HepG2 (cell line): ENCODE data around the gene WDR83. TPM values are rescaled to one million over a fixed set of nuclear protein-coding genes. Genes with fewer than 3 reads are reported as not detected.

Experiments used
- ATAC-seq: fragments of 200-7000 bp; cut with Tn5 transposase; 3 replicates; pipeline ENCODE4 v1.9.1; 2020; ENCODE audit warnings: mild to moderate bottlenecking, moderate library complexity
- BruUV-seq: library from RNA; stranded (reverse); fragments of 400-500 nt; replicated peaks from 2 replicates; lab custom pipeline; 2021; lab: Mats Ljungman, UMichigan
- CTCF ChIA-PET: fragments of 300-600 bp; formaldehyde crosslinking; extraction: SDS; loops from one replicate; lab custom pipeline; 2021; ENCODE audit warnings: low total read pairs, inconsistent platforms, low intra/inter-chr PET ratio; lab: Yijun Ruan, JAX
- POLR2A ChIA-PET: fragments of 350-600 bp; sonication (Branson Sonifier 250); formaldehyde crosslinking; loops from one replicate; lab custom pipeline; 2020; ENCODE audit warnings: antibody characterized with exemption, inconsistent platforms; lab: Yijun Ruan, JAX
- DNase-seq: peaks from one replicate; pipeline ENCODE4 v3.0.0-alpha.2; 2015; ENCODE audit warnings: low spot score
- FAIRE-seq: peaks from 3 replicates; lab custom pipeline; 2011; peaks lifted over from hg19 to GRCh38; lab: Jason Lieb, UNC
- H2AFZ ChIP-seq: one replicate; pipeline ENCODE4 v1.6.1; 2011; ENCODE audit warnings: low read length, inconsistent platforms
- H3K27ac ChIP-seq: fragments of 300-600 bp; 3 replicates; pipeline ENCODE4 v1.8.0; 2011; ENCODE audit warnings: mixed run types, mild to moderate bottlenecking, mixed read lengths, low read length, inconsistent platforms; ENCODE audit not compliant: insufficient read depth; ENCODE audit errors: extremely low read length
- H3K27me3 ChIP-seq, 2 experiments: fragments of 200-600 bp in 1 of 2; 2 replicates in 1 of 2; 3 replicates in 1 of 2; pipeline versions ENCODE4 v1.6.0 to v1.8.0; 2011; ENCODE audit warnings: low read length in 2 of 2, mild to moderate bottlenecking in 2 of 2, moderate library complexity in 2 of 2, inconsistent platforms in 1 of 2; ENCODE audit not compliant: insufficient read depth in 2 of 2, control insufficient read depth in 1 of 2
- H3K36me3 ChIP-seq, 2 experiments: fragments of 200-600 bp in 1 of 2; replicated peaks in 1 of 2; 2 replicates in 1 of 2; 3 replicates in 1 of 2; pipeline versions ENCODE4 v1.5.1 to v1.8.0; 2011; ENCODE audit warnings: low read length in 2 of 2, inconsistent platforms in 1 of 2; ENCODE audit not compliant: insufficient read depth in 2 of 2, control insufficient read depth in 1 of 2
- H3K4me1 ChIP-seq: 2 replicates; pipeline ENCODE4 v1.5.1; 2012; ENCODE audit warnings: low read length, inconsistent platforms; ENCODE audit not compliant: insufficient read depth
- H3K4me2 ChIP-seq: 2 replicates; pipeline ENCODE4 v1.6.0; 2011; ENCODE audit warnings: low read depth, low read length, inconsistent platforms
- H3K4me3 ChIP-seq, 3 experiments: fragments of 200-600 bp in 1 of 3; sonication (generic), shearing (Covaris generic) in 1 of 3; replicated peaks in 1 of 3; 2 replicates each; pipeline ENCODE4 v1.5.1; 2011 to 2016; ENCODE audit warnings: low read length in 3 of 3, inconsistent platforms in 2 of 3, low read depth in 2 of 3, mild to moderate bottlenecking in 2 of 3, control low read depth in 1 of 3, mixed read lengths in 1 of 3; ENCODE audit not compliant: insufficient read depth in 1 of 3
- H3K79me2 ChIP-seq: one replicate; pipeline ENCODE4 v1.6.1; 2011; ENCODE audit warnings: low read length, inconsistent platforms; ENCODE audit not compliant: insufficient read depth
- H3K9ac ChIP-seq: 2 replicates; pipeline ENCODE4 v1.6.0; 2011; ENCODE audit warnings: mild to moderate bottlenecking, low read depth, low read length, inconsistent platforms; ENCODE audit not compliant: insufficient read depth
- H3K9me3 ChIP-seq: 2 replicates; pipeline ENCODE4 v1.5.1; 2012; ENCODE audit warnings: mild to moderate bottlenecking, low read length
- H4K20me1 ChIP-seq: 2 replicates; pipeline ENCODE4 v1.6.0; 2011; ENCODE audit warnings: inconsistent platforms, mild to moderate bottlenecking, low read length, moderate library complexity; ENCODE audit not compliant: insufficient read depth
- GATA4 ChIP-seq: sonication (generic); IDR thresholded peaks from 2 replicates; pipeline ENCODE4 v1.6.1; 2016; ENCODE audit warnings: antibody characterized with exemption, low read depth, borderline replicate concordance
- LCORL ChIP-seq, 2 experiments: fragments of 450-650 bp in 1 of 2; sonication (generic) in 1 of 2; formaldehyde crosslinking in 1 of 2; IDR thresholded peaks; 2 replicates each; pipeline versions ENCODE4 v1.5.0 to v1.6.1; 2017 to 2020; ENCODE audit warnings: antibody characterized with exemption in 1 of 2, missing genetic modification reagents in 1 of 2
- POLR2AphosphoS5 ChIP-seq: IDR thresholded peaks from 2 replicates; pipeline ENCODE4 v1.6.1; 2012; ENCODE audit warnings: low read depth, low read length
- RBM22 ChIP-seq: fragments of 200-400 bp; formaldehyde crosslinking; optimal IDR thresholded peaks from 2 replicates; pipeline ENCODE3; 2017; ENCODE audit warnings: mild to moderate bottlenecking, low read length, moderate library complexity
- SRF ChIP-seq: IDR thresholded peaks from 2 replicates; pipeline ENCODE4 v1.6.1; 2011; ENCODE audit warnings: mild to moderate bottlenecking, low read depth, low read length, moderate library complexity
- ZFP62 ChIP-seq: sonication (generic); formaldehyde crosslinking; IDR thresholded peaks from 2 replicates; pipeline ENCODE4 v1.4.0; 2020; ENCODE audit warnings: missing genetic modification reagents
- ZFX ChIP-seq: sonication (generic); formaldehyde crosslinking; IDR thresholded peaks from 2 replicates; pipeline ENCODE4 v1.4.0; 2020; ENCODE audit warnings: mild to moderate bottlenecking, low read depth, missing genetic modification reagents, moderate library complexity
- ZNF296 ChIP-seq: sonication (generic); formaldehyde crosslinking; conservative IDR thresholded peaks from 2 replicates; pipeline ENCODE4 v1.5.0; 2020; ENCODE audit warnings: mild to moderate bottlenecking, missing genetic modification reagents
- ZNF317 ChIP-seq: sonication (generic); formaldehyde crosslinking; IDR thresholded peaks from 2 replicates; pipeline ENCODE4 v1.5.0; 2020; ENCODE audit warnings: mild to moderate bottlenecking, missing genetic modification reagents
- ZNF646 ChIP-seq: sonication (generic); formaldehyde crosslinking; IDR thresholded peaks from 2 replicates; pipeline ENCODE4 v1.9.0; 2021; ENCODE audit warnings: mild to moderate bottlenecking, missing genetic modification reagents
- ZSCAN21 ChIP-seq: sonication (generic); formaldehyde crosslinking; IDR thresholded peaks from 2 replicates; pipeline ENCODE4 v1.8.0; 2022; ENCODE audit warnings: mild to moderate bottlenecking, missing genetic modification reagents, moderate library complexity, borderline replicate concordance
- WGBS: methylation state at CpG from one replicate; pipeline ENCODE4 v1.1.6; 2017; ENCODE audit warnings: low lambda C conversion rate; 5-methylcytosine and 5-hydroxymethylcytosine counted together
- in situ Hi-C: cut with HindIII; loops from 2 replicates; pipeline ENCODE4 v1.10.0; 2017; ENCODE audit warnings: low pct_unique_long_range_greater_than_20kb; ENCODE audit not compliant: extremely low pct_ligation_motif_present
- intact Hi-C: fragments of 100-400 bp; cut with micrococcal nuclease; formaldehyde crosslinking; loops from one replicate; pipeline ENCODE4 v1.10.0; 2022; ENCODE audit not compliant: unreplicated experiment
- polyA plus RNA-seq, 8 experiments: library from polyadenylated mRNA; depleted of rRNA in 3 of 8; stranded (reverse) in 7 of 8; unstranded in 1 of 8; fragments of >200 nt; fragmentation: Illumina TruSeq in 4 of 8; extraction: Trizol in 4 of 8; gene quantifications; 2 replicates each; pipeline versions ENCODE4 v1.2.1 to v1.2.3, GENCODE V29; 2011 to 2016; ENCODE audit warnings: low read depth in 4 of 8, missing spikeins in 1 of 8, mixed read lengths in 1 of 8; ENCODE audit not compliant: insufficient read depth in 1 of 8
- total RNA-seq, 5 experiments: library from RNA; depleted of rRNA; stranded (reverse); fragments of >200 nt; fragmentation: Illumina TruSeq; extraction: Trizol; gene quantifications; 2 replicates each; pipeline ENCODE4 v1.2.3, GENCODE V29; 2016; ENCODE audit warnings: low read depth in 1 of 5
- TF ChIP-seq, protein P1 (sequence below): sonication (generic); formaldehyde crosslinking; IDR thresholded peaks from 2 replicates; pipeline ENCODE4 v1.4.0; 2020; ENCODE audit warnings: missing genetic modification reagents

The WDR83 gene
- total and polyA plus RNA-seq, 2 of the 13 experiments (the other 11 are each of a cell fraction or from before 2014, with no cell fraction given), result 4.5 to 10.7 TPM

- H3K4me3 ChIP-seq, result no peak overlapping the region
- no peaks in the 10 kb centered on the region; a peak in 1 of 5 replicates for H3K27me3 ChIP-seq
- FAIRE-seq (no peak), DNase-seq (peak; percentile 24), ATAC-seq (peak; percentile 18)
- H3K9ac ChIP-seq, result no peak overlapping the region
- no peaks in the 10 kb centered on the region for H4K20me1 ChIP-seq
- ChIA-PET CTCF (no interaction called here), POLR2A (no interaction called here)
- 0 out of 2 replicates have a peak overlapping the region, but pooled peaks have one; percentile 97 for H3K4me2 ChIP-seq
- in situ Hi-C loops, result no loop called here
- H3K27ac ChIP-seq, result no peak overlapping the region
- no TSS peak for BruUV-seq
- peaks cover 22% of the 10 kb centered on the region for H3K79me2 ChIP-seq
- intact Hi-C loops, result no loop called here
- peaks cover 0 to 7% of the 10 kb centered on the region in 2 experiments; a peak in 2 of 5 replicates for H3K36me3 ChIP-seq
- WGBS, result 92% methylated on average over 20 of the region's 29 CpGs
- H3K4me1 ChIP-seq, result peaks cover 33% of the 10 kb centered on the region
- no peak overlapping the region for H2AFZ ChIP-seq
- no peaks in the 10 kb centered on the region for H3K9me3 ChIP-seq
- TF ChIP-seq ZSCAN21 (CRISPR knock-in tag) (no peak), ZNF317 (CRISPR knock-in tag) (no peak), ZNF646 (no peak), RBM22 (no peak), GATA4 (no peak), ZFX (CRISPR knock-in tag) (peak; percentile 16; the same call in 1 of the 2 replicates), POLR2AphosphoS5 (no peak), SRF (no peak), ZNF296 (CRISPR knock-in tag) (no peak), LCORL (IDR thresholded peaks at IDR 0.05) (no peak), LCORL (CRISPR knock-in tag; IDR thresholded peaks at IDR 0.05) (no peak), ZFP62 (CRISPR knock-in tag) (no peak)
- TF ChIP-seq, protein P1, sequence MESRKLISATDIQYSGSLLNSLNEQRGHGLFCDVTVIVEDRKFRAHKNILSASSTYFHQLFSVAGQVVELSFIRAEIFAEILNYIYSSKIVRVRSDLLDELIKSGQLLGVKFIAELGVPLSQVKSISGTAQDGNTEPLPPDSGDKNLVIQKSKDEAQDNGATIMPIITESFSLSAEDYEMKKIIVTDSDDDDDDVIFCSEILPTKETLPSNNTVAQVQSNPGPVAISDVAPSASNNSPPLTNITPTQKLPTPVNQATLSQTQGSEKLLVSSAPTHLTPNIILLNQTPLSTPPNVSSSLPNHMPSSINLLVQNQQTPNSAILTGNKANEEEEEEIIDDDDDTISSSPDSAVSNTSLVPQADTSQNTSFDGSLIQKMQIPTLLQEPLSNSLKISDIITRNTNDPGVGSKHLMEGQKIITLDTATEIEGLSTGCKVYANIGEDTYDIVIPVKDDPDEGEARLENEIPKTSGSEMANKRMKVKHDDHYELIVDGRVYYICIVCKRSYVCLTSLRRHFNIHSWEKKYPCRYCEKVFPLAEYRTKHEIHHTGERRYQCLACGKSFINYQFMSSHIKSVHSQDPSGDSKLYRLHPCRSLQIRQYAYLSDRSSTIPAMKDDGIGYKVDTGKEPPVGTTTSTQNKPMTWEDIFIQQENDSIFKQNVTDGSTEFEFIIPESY (CRISPR knock-in tag), result 0 out of 2 replicates have a peak, but pooled peaks have one; percentile 11
Observed at GRCh38 chr19:12664406-12665280, 2.0 kb upstream of the WDR83 start.
